BJ (cell line): ENCODE measurements around the gene NUBPL. TPM values are rescaled to one million over a fixed set of nuclear protein-coding genes. Genes with fewer than 3 reads are reported as not detected.
"Not testable (repeated sequence)": the region's sequence is repeated elsewhere in the genome, so short reads cannot be mapped to it uniquely, and the experiment has no call there.

Experiments used
- CTCF ChIA-PET: fragments of 350-600 bp; formaldehyde crosslinking; extraction: SDS; loops from one replicate; lab custom pipeline; 2021; ENCODE audit warnings: antibody characterized with exemption, inconsistent platforms; lab: Yijun Ruan, JAX
- POLR2A ChIA-PET: fragments of 300-600 bp; sonication (Branson Sonifier 250); formaldehyde crosslinking; extraction: SDS; loops from one replicate; lab custom pipeline; 2021; ENCODE audit warnings: antibody characterized with exemption; lab: Charles Lee
- DNase-seq: peaks from one replicate; pipeline ENCODE4 v3.0.0-alpha.2; 2011; ENCODE audit warnings: low read depth
- H3K27me3 ChIP-seq: 2 replicates; pipeline ENCODE4 v1.6.0; 2011; ENCODE audit warnings: low read length; ENCODE audit not compliant: control insufficient read depth, insufficient read depth
- H3K36me3 ChIP-seq: 2 replicates; pipeline ENCODE4 v1.5.1; 2011; ENCODE audit warnings: low read length; ENCODE audit not compliant: control insufficient read depth, insufficient read depth
- H3K4me3 ChIP-seq: 2 replicates; pipeline ENCODE4 v1.5.1; 2011; ENCODE audit warnings: low read depth, mild to moderate bottlenecking, control low read depth, low read length
- polyA plus RNA-seq: library from polyadenylated mRNA; depleted of rRNA; stranded (reverse); fragments of >200 nt; gene quantifications from 2 replicates; pipeline ENCODE4 v1.2.3, GENCODE V29; 2011
- TF ChIP-seq, protein P1 (sequence below): IDR thresholded peaks from 2 replicates; pipeline ENCODE4 v1.5.1; 2011; ENCODE audit warnings: low read depth, mild to moderate bottlenecking, control low read depth, inconsistent platforms, low read length, moderate library complexity; ENCODE audit not compliant: insufficient read depth

The NUBPL gene
- polyA plus RNA-seq, 1 experiment = 3.3 TPM

- no peak for DNase-seq
- ChIA-PET POLR2A (no interaction called here), CTCF (no interaction called here)
- H3K4me3 ChIP-seq = no peak overlapping the region
- TF ChIP-seq, protein P1, sequence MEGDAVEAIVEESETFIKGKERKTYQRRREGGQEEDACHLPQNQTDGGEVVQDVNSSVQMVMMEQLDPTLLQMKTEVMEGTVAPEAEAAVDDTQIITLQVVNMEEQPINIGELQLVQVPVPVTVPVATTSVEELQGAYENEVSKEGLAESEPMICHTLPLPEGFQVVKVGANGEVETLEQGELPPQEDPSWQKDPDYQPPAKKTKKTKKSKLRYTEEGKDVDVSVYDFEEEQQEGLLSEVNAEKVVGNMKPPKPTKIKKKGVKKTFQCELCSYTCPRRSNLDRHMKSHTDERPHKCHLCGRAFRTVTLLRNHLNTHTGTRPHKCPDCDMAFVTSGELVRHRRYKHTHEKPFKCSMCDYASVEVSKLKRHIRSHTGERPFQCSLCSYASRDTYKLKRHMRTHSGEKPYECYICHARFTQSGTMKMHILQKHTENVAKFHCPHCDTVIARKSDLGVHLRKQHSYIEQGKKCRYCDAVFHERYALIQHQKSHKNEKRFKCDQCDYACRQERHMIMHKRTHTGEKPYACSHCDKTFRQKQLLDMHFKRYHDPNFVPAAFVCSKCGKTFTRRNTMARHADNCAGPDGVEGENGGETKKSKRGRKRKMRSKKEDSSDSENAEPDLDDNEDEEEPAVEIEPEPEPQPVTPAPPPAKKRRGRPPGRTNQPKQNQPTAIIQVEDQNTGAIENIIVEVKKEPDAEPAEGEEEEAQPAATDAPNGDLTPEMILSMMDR = no peak
- no peaks in the 10 kb centered on the region for H3K36me3 ChIP-seq
- no peaks in the 10 kb centered on the region for H3K27me3 ChIP-seq
Measured at GRCh38 chr14:31806249-31806648, 245.0 kb downstream of the NUBPL start.

- DNase-seq, H3K27me3 ChIP-seq, POLR2A ChIA-PET, H3K4me3 ChIP-seq, H3K36me3 ChIP-seq: not testable (repeated sequence)
- CTCF ChIA-PET = interaction anchor here (0.7 to 1.5 kb wide), 3 partner anchors 10 to 270 kb away, joined by 3 read pairs; no protein-coding TSS in a partner anchor
Measured at GRCh38 chr14:31811693-31812628, 250.8 kb downstream of the NUBPL start.

GRCh38 chr14:31813724-31814490 lies 252.7 kb downstream of the NUBPL start:
- H3K36me3 ChIP-seq, H3K4me3 ChIP-seq, H3K27me3 ChIP-seq, CTCF ChIA-PET, DNase-seq, POLR2A ChIA-PET: not testable (repeated sequence)

DNA sequence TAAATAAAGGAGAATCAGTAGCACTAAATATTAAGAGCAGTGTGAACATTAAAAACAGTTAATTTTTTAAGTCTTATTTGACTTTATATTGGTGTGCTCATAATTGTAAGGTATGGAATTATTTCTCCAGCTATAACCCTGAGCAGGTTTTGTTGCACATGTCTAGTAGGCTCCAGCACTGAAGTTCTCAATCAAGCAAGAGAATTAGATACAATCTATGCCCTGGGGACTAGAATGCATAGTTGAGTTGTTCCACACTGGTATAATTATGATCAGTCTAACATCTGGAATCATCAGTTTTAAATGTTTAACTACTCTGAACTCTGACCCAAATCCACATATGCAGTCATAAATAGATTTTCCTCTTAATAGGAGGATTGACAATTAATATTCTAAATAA lies 258.1 kb downstream of the NUBPL start:
- DNase-seq = no peak
- ChIA-PET CTCF (no interaction called here), POLR2A (no interaction called here)
- Histone ChIP-seq H3K4me3 (no peak overlapping the region), H3K36me3 (no peaks in the 10 kb centered on the region), H3K27me3 (no peaks in the 10 kb centered on the region)
- TF ChIP-seq, protein P1 = no peak

- TF ChIP-seq, protein P1 = no peak
- POLR2A ChIA-PET = no interaction called here
- no peak overlapping the region for H3K4me3 ChIP-seq
- H3K27me3 ChIP-seq = no peaks in the 10 kb centered on the region
- DNase-seq = no peak
- H3K36me3 ChIP-seq = no peaks in the 10 kb centered on the region
- CTCF ChIA-PET = no interaction called here
Measured at GRCh38 chr14:31825459-31825858, 264.3 kb downstream of the NUBPL start.

DNA sequence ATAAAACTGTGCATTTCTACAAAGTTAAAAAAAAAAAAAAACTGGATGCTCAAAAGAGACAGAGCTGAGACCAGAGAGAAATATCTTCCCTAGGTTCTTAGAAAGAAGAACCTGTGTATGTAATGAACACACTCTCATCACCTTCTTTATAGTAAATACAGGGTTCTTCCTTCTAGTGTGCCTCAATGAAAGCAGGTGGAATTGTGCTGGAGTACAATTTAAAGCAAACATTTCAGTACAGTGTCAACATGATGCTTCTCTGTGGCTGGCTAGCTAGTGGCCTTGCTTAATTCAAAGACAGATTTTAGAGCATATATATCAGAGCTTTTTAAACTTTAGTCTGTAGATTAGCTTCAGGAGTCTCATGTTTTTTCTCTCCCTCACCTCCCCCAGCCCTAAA lies 266.1 kb downstream of the NUBPL start:
- Histone ChIP-seq H3K4me3 (no peak overlapping the region), H3K27me3 (no peaks in the 10 kb centered on the region), H3K36me3 (no peaks in the 10 kb centered on the region)
- CTCF ChIA-PET = no interaction called here
- POLR2A ChIA-PET = no interaction called here
- TF ChIP-seq, protein P1 = no peak
- no peak for DNase-seq
